NK-92 treated with Interleukin-12 subunit alpha and Interleukin-12 subunit beta, amount 100 ng/mL, for 24 hours (cell line): ENCODE measurements around the gene TOMM6.
"Not testable (repeated sequence)": the region's sequence is repeated elsewhere in the genome, so short reads cannot be mapped to it uniquely, and the experiment has no call there.

ENCODE experiments used
- DNase-seq: peaks from one replicate; lab custom pipeline; 2025; lab: John Stamatoyannopoulos, UW

The TOMM6 gene

GRCh38 chr6:41763470-41763869 is 24.0 kb upstream of the TOMM6 start:
- no peak for DNase-seq

GRCh38 chr6:41766043-41766664 is 21.3 kb upstream of the TOMM6 start:
- DNase-seq: not testable (repeated sequence)

GRCh38 chr6:41767112-41767833 is 20.2 kb upstream of the TOMM6 start:
- no peak for DNase-seq

- DNase-seq: no peak
Observed at GRCh38 chr6:41768545-41769308, 18.8 kb upstream of the TOMM6 start.

GRCh38 chr6:41769376-41769775 is 18.1 kb upstream of the TOMM6 start:
- DNase-seq: no peak

- DNase-seq: no peak
Observed at GRCh38 chr6:41770381-41771057, 17.0 kb upstream of the TOMM6 start.

GRCh38 chr6:41771058-41771983 is 16.2 kb upstream of the TOMM6 start:
- no peak for DNase-seq

- DNase-seq: no peak
Observed at GRCh38 chr6:41774841-41775240, 12.7 kb upstream of the TOMM6 start.

GRCh38 chr6:41775293-41775882 is 12.1 kb upstream of the TOMM6 start:
- DNase-seq: no peak

GRCh38 chr6:41777551-41778285 is 9.8 kb upstream of the TOMM6 start:
- no peak for DNase-seq

- DNase-seq: no peak
Observed at GRCh38 chr6:41778895-41779294, 8.6 kb upstream of the TOMM6 start.

- no peak for DNase-seq
Observed at GRCh38 chr6:41779336-41779735, 8.2 kb upstream of the TOMM6 start.

GRCh38 chr6:41779788-41780550 is 7.5 kb upstream of the TOMM6 start, which contains the start of gene FRS3:
TSS of gene FRS3 (minus strand) at chr6:41779900. CDS start at chr6:41776987, 2,913 bp downstream.
- DNase-seq: peak; percentile 97

- no peak for DNase-seq
Observed at GRCh38 chr6:41780551-41781365, 6.7 kb upstream of the TOMM6 start, which contains the start of gene PRICKLE4. TSS of gene PRICKLE4 (plus strand) at chr6:41780782. CDS start at chr6:41783474, 2,692 bp downstream.

GRCh38 chr6:41781366-41781730 is 6.1 kb upstream of the TOMM6 start:
- no peak for DNase-seq

GRCh38 chr6:41783106-41783780 is 4.3 kb upstream of the TOMM6 start:
- no peak for DNase-seq

- DNase-seq: no peak
Observed at GRCh38 chr6:41784581-41785171, 2.8 kb upstream of the TOMM6 start.
